ENCODE data around the gene KLHL30.

GRCh38 chr2:238123991-238124470, 14.4 kb upstream of the KLHL30 start:
- no peak for TF ChIP-seq ZFX (IDR thresholded peaks at IDR 0.05)
- no peak for TF ChIP-seq CTCF (conservative IDR thresholded peaks at IDR 0.05)

Measured in C4-2B (cell line).